ENCODE measurements around the gene CDH5.

The CDH5 gene

GRCh38 chr16:66364117-66364958 is 2.2 kb upstream of the CDH5 start:
- no peak overlapping the region for H3K27ac Mint-ChIP-seq
- H3K9me3 Mint-ChIP-seq, result no peaks in the 10 kb centered on the region

DNA sequence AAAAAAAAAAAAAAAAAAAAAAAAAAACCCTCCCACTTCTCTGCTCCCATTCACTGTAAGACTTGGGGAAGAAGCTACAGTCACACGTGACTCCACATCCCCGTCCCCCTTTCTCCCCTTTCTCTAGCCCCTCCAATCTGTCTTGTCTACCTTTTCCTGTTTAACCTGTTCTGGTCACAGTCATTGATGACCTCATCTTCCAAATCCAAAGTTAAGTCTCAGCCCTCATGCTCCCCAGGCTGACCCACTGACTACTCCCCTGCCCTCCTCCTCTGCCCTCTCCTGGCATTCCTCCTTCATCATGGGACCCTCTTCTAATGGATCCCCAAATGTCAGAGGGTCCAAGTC is 1.6 kb upstream of the CDH5 start:
- H3K4me1 Mint-ChIP-seq (ENCODE audit: low read depth), result peaks cover 3% of the 10 kb centered on the region
- H3K27me3 Mint-ChIP-seq, result peaks cover 40% of the 10 kb centered on the region
- H3K27ac Mint-ChIP-seq, result no peak overlapping the region
- H3K9me3 Mint-ChIP-seq, result no peaks in the 10 kb centered on the region
- H3K36me3 Mint-ChIP-seq (ENCODE audit: low read depth), result no peaks in the 10 kb centered on the region
- no peak overlapping the region for H3K4me3 Mint-ChIP-seq

More at GRCh38 chr16:66364117-66364958, 2.2 kb upstream of the CDH5 start:
- Mint-ChIP-seq H3K27me3 (peaks cover 45% of the 10 kb centered on the region), H3K4me1 (ENCODE audit: low read depth) (peaks cover 3% of the 10 kb centered on the region), H3K4me3 (no peak overlapping the region), H3K36me3 (ENCODE audit: low read depth) (no peaks in the 10 kb centered on the region)

DNA sequence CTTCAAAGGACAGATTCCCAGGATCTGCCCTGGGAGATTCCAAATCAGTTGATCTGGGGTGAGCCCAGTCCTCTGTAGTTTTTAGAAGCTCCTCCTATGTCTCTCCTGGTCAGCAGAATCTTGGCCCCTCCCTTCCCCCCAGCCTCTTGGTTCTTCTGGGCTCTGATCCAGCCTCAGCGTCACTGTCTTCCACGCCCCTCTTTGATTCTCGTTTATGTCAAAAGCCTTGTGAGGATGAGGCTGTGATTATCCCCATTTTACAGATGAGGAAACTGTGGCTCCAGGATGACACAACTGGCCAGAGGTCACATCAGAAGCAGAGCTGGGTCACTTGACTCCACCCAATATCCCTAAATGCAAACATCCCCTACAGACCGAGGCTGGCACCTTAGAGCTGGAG is 840 bp upstream of the CDH5 start:
- Mint-ChIP-seq H3K4me3 (no peak overlapping the region), H3K36me3 (ENCODE audit: low read depth) (no peaks in the 10 kb centered on the region), H3K9me3 (no peaks in the 10 kb centered on the region), H3K4me1 (ENCODE audit: low read depth) (peaks cover 3% of the 10 kb centered on the region), H3K27ac (no peak overlapping the region), H3K27me3 (peaks cover 40% of the 10 kb centered on the region)

GRCh38 chr16:66367968-66368891 is 1.7 kb downstream of the CDH5 start:
- no peaks in the 10 kb centered on the region for H3K9me3 Mint-ChIP-seq
- no peaks in the 10 kb centered on the region for H3K36me3 Mint-ChIP-seq (ENCODE audit: low read depth)
- no peak overlapping the region for H3K27ac Mint-ChIP-seq
- no peak overlapping the region for H3K4me3 Mint-ChIP-seq
- H3K27me3 Mint-ChIP-seq, result peaks cover 22% of the 10 kb centered on the region
- H3K4me1 Mint-ChIP-seq (ENCODE audit: low read depth), result peaks cover 3% of the 10 kb centered on the region

- peaks cover 3% of the 10 kb centered on the region for H3K4me1 Mint-ChIP-seq (ENCODE audit: low read depth)
Measured at GRCh38 chr16:66369055-66369592, 2.6 kb downstream of the CDH5 start.

GRCh38 chr16:66370786-66371684 is 4.5 kb downstream of the CDH5 start:
- H3K4me3 Mint-ChIP-seq, result no peak overlapping the region
- H3K36me3 Mint-ChIP-seq (ENCODE audit: low read depth), result no peaks in the 10 kb centered on the region
- no peaks in the 10 kb centered on the region for H3K27me3 Mint-ChIP-seq
- H3K4me1 Mint-ChIP-seq (ENCODE audit: low read depth), result peaks cover 3% of the 10 kb centered on the region
- no peaks in the 10 kb centered on the region for H3K9me3 Mint-ChIP-seq
- H3K27ac Mint-ChIP-seq, result no peak overlapping the region

More at GRCh38 chr16:66369055-66369592, 2.6 kb downstream of the CDH5 start:
- no peak overlapping the region for H3K27ac Mint-ChIP-seq
- H3K9me3 Mint-ChIP-seq, result no peaks in the 10 kb centered on the region
- H3K36me3 Mint-ChIP-seq (ENCODE audit: low read depth), result no peaks in the 10 kb centered on the region
- H3K4me3 Mint-ChIP-seq, result no peak overlapping the region
- peaks cover 16% of the 10 kb centered on the region for H3K27me3 Mint-ChIP-seq

- Mint-ChIP-seq H3K4me1 (ENCODE audit: low read depth) (peaks cover 3% of the 10 kb centered on the region), H3K27me3 (no peaks in the 10 kb centered on the region), H3K27ac (no peak overlapping the region), H3K4me3 (no peak overlapping the region), H3K36me3 (ENCODE audit: low read depth) (no peaks in the 10 kb centered on the region), H3K9me3 (no peaks in the 10 kb centered on the region)
Measured at GRCh38 chr16:66372078-66372897, 5.8 kb downstream of the CDH5 start.

DNA sequence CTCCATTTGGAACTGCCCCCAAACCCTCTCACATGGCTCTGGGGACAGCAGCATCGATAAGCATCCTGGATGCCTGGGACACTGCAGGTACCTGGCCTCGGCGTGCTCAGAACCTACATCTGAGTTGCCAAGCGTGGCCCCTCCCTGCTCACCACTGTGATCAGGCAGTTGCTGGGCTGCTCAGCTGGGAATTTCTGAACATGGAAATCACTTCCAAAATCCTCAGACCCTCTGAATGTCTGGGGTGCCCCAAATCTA is 6.3 kb downstream of the CDH5 start:
- Mint-ChIP-seq H3K9me3 (no peaks in the 10 kb centered on the region), H3K27me3 (no peaks in the 10 kb centered on the region), H3K4me3 (no peak overlapping the region), H3K36me3 (ENCODE audit: low read depth) (no peaks in the 10 kb centered on the region), H3K27ac (no peak overlapping the region), H3K4me1 (ENCODE audit: low read depth) (peaks cover 3% of the 10 kb centered on the region)

DNA sequence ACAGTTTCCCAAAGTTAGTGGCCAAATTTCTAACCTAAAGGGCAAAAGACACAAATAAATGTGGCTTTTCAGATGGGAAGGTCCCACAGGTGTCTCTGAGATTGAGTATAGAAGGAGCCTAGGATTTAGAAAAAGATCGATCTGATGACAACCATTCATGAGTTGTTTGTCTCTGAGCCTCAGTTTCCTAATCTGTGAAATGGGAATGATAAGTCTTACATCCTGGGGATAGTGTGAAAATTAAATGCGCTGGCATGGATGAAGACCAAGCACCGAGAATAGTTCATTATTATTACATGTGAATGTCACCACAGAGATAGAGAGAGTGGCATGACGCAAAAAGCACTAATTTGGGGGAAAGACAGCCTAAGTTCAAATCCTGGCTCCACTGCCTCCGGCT is 7.2 kb downstream of the CDH5 start:
- no peaks in the 10 kb centered on the region for H3K27me3 Mint-ChIP-seq
- H3K4me1 Mint-ChIP-seq (ENCODE audit: low read depth), result peaks cover 3% of the 10 kb centered on the region
- no peak overlapping the region for H3K27ac Mint-ChIP-seq
- H3K4me3 Mint-ChIP-seq, result no peak overlapping the region
- peaks cover 1% of the 10 kb centered on the region for H3K9me3 Mint-ChIP-seq
- no peaks in the 10 kb centered on the region for H3K36me3 Mint-ChIP-seq (ENCODE audit: low read depth)

GRCh38 chr16:66374176-66374575 is 7.7 kb downstream of the CDH5 start:
- no peaks in the 10 kb centered on the region for H3K4me1 Mint-ChIP-seq (ENCODE audit: low read depth)
- no peaks in the 10 kb centered on the region for H3K36me3 Mint-ChIP-seq (ENCODE audit: low read depth)
- H3K9me3 Mint-ChIP-seq, result peaks cover 4% of the 10 kb centered on the region
- no peak overlapping the region for H3K27ac Mint-ChIP-seq
- no peaks in the 10 kb centered on the region for H3K27me3 Mint-ChIP-seq
- H3K4me3 Mint-ChIP-seq, result no peak overlapping the region

DNA sequence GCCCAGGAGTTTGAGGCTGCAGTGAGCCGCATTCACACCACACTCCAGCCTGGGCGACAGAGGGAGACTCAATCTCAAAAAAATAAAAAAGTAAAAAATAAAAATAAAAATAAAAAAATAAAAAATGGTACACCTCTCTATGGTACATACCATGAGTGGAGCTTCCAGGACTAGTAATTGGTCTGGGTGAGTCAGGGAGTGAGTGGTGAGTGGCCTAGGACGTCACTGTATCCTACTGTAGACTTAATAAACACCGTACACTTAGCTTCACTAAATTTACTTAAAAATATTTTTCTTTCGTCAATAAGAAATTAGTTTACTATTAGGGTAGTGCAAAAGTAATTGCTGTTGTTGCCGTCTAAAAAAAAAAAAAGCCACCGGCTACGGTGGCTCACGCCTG is 9.0 kb downstream of the CDH5 start:
- H3K4me3 Mint-ChIP-seq, result no peak overlapping the region
- peaks cover 12% of the 10 kb centered on the region for H3K9me3 Mint-ChIP-seq
- no peaks in the 10 kb centered on the region for H3K27me3 Mint-ChIP-seq
- H3K36me3 Mint-ChIP-seq (ENCODE audit: low read depth), result no peaks in the 10 kb centered on the region
- no peak overlapping the region for H3K27ac Mint-ChIP-seq
- H3K4me1 Mint-ChIP-seq (ENCODE audit: low read depth), result no peaks in the 10 kb centered on the region

DNA sequence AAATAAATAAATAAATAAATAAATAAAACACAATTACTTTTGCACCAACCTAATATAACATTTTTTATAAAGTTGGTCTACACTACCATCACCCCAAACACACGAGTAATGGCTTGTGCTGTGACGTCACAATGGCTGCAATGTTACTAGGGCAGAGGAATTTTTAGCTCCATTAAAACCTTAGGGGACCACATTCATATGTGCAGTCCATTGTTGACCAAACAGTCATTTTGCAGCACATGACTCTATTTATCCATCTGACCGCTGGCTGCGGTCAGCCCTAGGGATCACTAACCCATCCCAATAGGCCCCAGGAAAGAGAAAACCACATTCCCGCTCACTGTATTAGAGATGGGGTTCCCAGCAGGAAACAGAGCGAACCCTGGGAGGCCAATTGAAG is 9.6 kb downstream of the CDH5 start:
- H3K27ac Mint-ChIP-seq, result no peak overlapping the region
- no peaks in the 10 kb centered on the region for H3K4me1 Mint-ChIP-seq (ENCODE audit: low read depth)

GRCh38 chr16:66376577-66377305 is 10.2 kb downstream of the CDH5 start:
- Mint-ChIP-seq H3K27ac (no peak overlapping the region), H3K36me3 (ENCODE audit: low read depth) (no peaks in the 10 kb centered on the region), H3K4me3 (no peak overlapping the region), H3K9me3 (peaks cover 14% of the 10 kb centered on the region), H3K27me3 (no peaks in the 10 kb centered on the region), H3K4me1 (ENCODE audit: low read depth) (no peaks in the 10 kb centered on the region)

More for the DNA sequence above, 9.6 kb downstream of the CDH5 start:
- Mint-ChIP-seq H3K9me3 (peaks cover 14% of the 10 kb centered on the region), H3K4me3 (no peak overlapping the region), H3K36me3 (ENCODE audit: low read depth) (no peaks in the 10 kb centered on the region), H3K27me3 (no peaks in the 10 kb centered on the region)
